Loucy (cell line): ENCODE measurements around the gene MAP4K5.

Source experiments
- CTCF ChIP-seq: fragments of 200-600 bp; sonication (generic); conservative IDR thresholded peaks from 2 replicates; pipeline ENCODE4 v1.5.1; 2014; ENCODE audit warnings: mild to moderate bottlenecking, antibody characterized with exemption, low read length
- EZH2phosphoT487 ChIP-seq: fragments of 200-600 bp; IDR thresholded peaks from 2 replicates; pipeline ENCODE4 v1.6.1; 2018; ENCODE audit warnings: antibody characterized with exemption, mild to moderate bottlenecking, moderate library complexity, borderline replicate concordance

- TF ChIP-seq CTCF (no peak; the same call in 1 of the 2 replicates), EZH2phosphoT487 (no peak)
These were observed 144.0 kb downstream of the MAP4K5 start for GRCh38 chr14:50388256-50388931.
